ENCODE results near the gene IFT27.

IFT27 gene

GRCh38 chr22:36725366-36726006 is 50.4 kb downstream of the IFT27 start:
- no peak overlapping the region for H3K4me3 ChIP-seq (ENCODE audit: low read depth, low read length)
- no peak for DNase-seq (ENCODE audit: low read depth)
- TF ChIP-seq CTCF (IDR thresholded peaks at IDR 0.05; ENCODE audit: low read depth, low read length, missing control alignments) = no peak
- in situ Hi-C loops (cut with HindIII; ENCODE audit: low sequenced_read_pairs) = no loop called here

DNA sequence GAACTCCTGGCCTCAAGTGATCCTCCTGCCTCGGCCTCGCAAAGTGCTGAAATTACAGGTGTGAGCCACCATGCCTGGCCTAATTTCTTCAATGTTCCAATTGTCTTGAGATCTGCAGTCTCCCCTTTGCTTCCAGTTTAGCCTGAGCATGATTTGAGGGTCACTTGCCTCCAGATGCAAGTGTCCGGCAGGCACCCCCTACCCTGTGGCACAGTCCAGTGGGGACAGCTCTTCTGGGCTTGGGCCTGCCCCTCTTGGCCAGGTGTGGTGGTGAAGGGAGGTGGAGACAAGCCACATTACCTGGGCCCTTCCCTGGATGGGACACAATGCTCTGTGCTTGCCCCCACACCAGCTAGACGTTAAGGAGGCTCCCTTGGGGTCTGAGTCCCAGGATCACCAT is 51.1 kb downstream of the IFT27 start:
- no peak for DNase-seq (ENCODE audit: low read depth)
- no peak for TF ChIP-seq CTCF (IDR thresholded peaks at IDR 0.05; ENCODE audit: low read depth, low read length, missing control alignments)
- H3K4me3 ChIP-seq (ENCODE audit: low read depth, low read length) = no peak overlapping the region
- in situ Hi-C loops (cut with HindIII; ENCODE audit: low sequenced_read_pairs) = no loop called here

DNA sequence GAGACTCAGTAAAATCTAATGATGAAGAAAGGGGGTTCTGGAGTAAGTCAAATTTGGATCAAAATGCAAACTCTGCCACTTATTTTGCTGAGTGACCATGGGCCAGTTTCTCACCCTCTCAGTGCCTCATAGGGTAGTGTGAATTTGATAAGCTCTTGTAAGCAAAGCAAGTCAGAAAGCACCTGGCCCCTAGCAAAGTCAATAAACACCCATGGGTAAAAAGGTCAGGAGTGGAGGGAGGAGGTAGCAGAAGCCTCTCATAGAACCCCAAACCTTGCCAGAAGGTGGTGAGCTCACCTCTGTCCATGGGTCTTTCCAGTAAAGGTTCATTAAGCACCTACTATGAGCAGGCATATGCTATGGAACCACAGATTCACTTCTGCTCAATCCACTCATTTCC is 53.9 kb downstream of the IFT27 start:
- no peak for TF ChIP-seq CTCF (IDR thresholded peaks at IDR 0.05; ENCODE audit: low read depth, low read length, missing control alignments)
- no peak overlapping the region for H3K4me3 ChIP-seq (ENCODE audit: low read depth, low read length)
- in situ Hi-C loops (cut with HindIII; ENCODE audit: low sequenced_read_pairs) = no loop called here
- DNase-seq (ENCODE audit: low read depth) = no peak

- DNase-seq (ENCODE audit: low read depth) = no peak
- in situ Hi-C loops (cut with HindIII; ENCODE audit: low sequenced_read_pairs) = no loop called here
- H3K4me3 ChIP-seq (ENCODE audit: low read depth, low read length) = no peak overlapping the region
- no peak for TF ChIP-seq CTCF (IDR thresholded peaks at IDR 0.05; ENCODE audit: low read depth, low read length, missing control alignments)
Measured at GRCh38 chr22:36715647-36716046, 60.3 kb downstream of the IFT27 start.

DNA sequence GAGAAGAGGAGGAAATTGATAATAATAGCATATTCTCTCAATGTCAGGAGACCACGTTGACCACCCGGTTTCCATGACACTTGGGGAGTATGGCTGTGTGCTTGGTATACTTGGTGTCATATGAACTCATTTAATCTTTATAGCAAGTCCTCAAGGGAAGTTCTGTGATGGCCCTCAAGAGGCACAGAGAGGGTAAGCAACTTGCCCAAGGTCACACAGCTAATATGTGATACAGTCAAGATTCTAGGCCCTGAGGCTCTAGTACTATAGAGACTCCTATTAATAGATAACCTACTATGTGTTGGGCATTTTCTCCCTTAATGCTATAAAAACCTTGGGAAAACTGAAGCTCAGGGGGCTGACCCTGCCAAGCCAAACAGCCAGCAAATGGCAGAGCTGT is 61.8 kb downstream of the IFT27 start:
- no peak for TF ChIP-seq CTCF (IDR thresholded peaks at IDR 0.05; ENCODE audit: low read depth, low read length, missing control alignments)

GRCh38 chr22:36713436-36713835 is 62.5 kb downstream of the IFT27 start:
- no peak for TF ChIP-seq CTCF (IDR thresholded peaks at IDR 0.05; ENCODE audit: low read depth, low read length, missing control alignments)
- DNase-seq (ENCODE audit: low read depth) = no peak
- in situ Hi-C loops (cut with HindIII; ENCODE audit: low sequenced_read_pairs) = no loop called here
- no peak overlapping the region for H3K4me3 ChIP-seq (ENCODE audit: low read depth, low read length)

More for the DNA sequence above, 61.8 kb downstream of the IFT27 start:
- DNase-seq (ENCODE audit: low read depth) = no peak
- in situ Hi-C loops (cut with HindIII; ENCODE audit: low sequenced_read_pairs) = no loop called here
- no peak overlapping the region for H3K4me3 ChIP-seq (ENCODE audit: low read depth, low read length)
